GM19438 (cell line): Measurements from ENCODE around the gene LRRC66.
A peak's percentile ranks its signal among the peaks of the same experiment; 100 is the strongest.

Source experiments
- ATAC-seq: cut with Tn5 transposase; IDR thresholded peaks from one replicate; pipeline ENCODE4 v1.9.1; 2021; ENCODE audit warnings: low read depth; ENCODE audit not compliant: unreplicated experiment

LRRC66 gene, protein sequence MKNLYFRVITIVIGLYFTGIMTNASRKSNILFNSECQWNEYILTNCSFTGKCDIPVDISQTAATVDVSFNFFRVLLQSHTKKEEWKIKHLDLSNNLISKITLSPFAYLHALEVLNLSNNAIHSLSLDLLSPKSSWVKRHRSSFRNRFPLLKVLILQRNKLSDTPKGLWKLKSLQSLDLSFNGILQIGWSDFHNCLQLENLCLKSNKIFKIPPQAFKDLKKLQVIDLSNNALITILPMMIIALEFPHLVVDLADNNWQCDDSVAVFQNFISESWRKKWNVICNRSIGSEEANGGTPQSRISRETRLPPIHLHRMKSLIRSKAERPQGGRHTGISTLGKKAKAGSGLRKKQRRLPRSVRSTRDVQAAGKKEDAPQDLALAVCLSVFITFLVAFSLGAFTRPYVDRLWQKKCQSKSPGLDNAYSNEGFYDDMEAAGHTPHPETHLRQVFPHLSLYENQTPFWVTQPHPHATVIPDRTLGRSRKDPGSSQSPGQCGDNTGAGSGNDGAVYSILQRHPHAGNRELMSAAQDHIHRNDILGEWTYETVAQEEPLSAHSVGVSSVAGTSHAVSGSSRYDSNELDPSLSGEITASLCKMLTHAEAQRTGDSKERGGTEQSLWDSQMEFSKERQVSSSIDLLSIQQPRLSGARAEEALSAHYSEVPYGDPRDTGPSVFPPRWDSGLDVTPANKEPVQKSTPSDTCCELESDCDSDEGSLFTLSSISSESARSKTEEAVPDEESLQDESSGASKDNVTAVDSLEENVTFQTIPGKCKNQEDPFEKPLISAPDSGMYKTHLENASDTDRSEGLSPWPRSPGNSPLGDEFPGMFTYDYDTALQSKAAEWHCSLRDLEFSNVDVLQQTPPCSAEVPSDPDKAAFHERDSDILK

DNA sequence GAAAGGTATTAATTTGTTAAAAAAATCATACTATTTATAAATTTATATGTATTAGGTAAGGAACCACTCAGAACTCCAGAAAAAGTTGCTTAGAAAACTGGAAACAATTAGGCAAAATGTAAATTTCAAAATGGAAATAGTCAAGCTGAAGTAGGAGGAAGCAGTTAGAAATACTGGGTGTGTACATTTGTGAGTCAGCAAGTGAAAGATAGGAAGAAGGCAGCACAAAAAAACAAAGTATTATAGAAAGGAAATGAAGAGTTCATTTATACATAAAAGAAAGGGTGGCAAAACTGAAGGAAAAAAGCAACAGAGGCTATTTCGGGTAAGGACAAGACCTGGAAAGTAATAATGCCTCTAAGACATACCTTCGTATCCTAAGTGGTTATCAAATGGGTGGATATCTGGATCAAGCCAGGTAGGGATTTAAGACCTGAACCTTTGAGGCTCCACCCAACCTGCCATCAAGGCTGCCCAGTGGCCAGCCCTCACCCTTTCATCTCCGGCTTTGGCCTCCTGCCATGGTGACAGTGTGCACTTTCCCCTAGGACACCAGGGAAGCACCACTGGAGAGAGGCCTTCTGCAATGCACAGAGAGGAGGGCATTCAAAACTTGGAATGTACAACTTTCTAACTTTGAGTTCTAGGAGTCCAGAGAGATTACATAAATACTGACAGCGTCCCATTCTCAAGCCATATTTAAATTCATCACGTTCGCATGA, at the start of gene LRRC66:
LRRC66 (minus strand) TSS at position 428 of the 722 bp plus-strand sequence. CDS start 2,750 bp downstream, outside the sequence.
- no peak for ATAC-seq

DNA sequence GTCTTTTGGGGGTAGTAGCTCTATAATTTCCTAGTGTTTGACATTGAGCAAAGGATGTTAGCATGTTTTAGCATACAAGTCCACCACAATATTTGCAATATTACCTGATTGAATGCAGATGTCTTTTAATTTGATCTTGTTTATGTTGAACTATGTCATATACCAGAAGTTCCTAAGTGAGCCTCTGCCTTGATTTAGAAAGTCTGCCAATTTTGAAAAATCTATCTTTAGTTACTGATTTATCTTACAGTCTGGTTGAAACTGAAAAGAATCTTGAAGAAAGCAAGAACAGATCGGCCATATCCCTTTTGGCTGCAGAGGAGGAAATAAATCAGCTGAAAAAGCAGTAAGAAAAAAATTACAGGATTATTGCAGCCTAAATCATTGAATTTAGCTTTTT, 49.4 kb upstream of the LRRC66 start:
- ATAC-seq: no peak

DNA sequence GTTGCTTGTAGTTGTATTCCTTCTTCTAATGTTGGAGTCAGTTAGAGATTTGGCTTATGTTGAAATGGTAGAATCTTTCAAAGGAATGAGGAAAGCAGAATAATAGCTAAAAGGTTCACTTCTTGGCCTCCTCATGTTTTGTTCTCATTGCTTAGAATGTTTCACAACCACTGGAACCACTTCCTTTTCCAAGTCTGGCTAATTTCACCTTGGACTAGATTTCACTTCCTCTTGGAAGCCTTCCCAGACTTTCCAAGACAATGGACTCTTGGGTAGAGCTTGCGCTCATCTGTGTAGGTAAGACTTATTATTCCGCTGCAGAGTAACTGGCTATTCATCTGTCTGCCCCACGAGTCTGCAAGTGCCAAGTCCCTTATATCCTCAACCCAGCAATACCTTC, 39.2 kb upstream of the LRRC66 start:
- ATAC-seq: no peak

DNA sequence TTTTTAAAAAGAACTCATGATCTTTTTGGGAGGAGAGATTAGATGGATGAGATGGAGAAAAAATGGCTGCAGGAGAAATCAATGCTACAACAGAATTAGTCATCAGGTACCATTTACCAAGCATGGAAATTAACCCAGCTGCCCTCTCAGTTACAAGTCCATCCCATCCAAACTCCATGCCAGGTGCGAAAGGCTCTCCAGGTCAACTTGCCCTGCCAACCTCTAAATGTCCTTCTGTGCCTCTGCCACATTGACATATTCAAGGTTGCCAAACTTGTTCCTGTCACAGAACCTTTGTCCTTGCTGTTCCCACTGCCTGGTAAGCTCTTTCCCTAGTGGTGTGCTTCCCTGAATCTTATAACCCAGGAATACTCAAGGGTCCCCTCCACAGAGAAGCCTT, 38.1 kb upstream of the LRRC66 start:
- no peak for ATAC-seq

DNA sequence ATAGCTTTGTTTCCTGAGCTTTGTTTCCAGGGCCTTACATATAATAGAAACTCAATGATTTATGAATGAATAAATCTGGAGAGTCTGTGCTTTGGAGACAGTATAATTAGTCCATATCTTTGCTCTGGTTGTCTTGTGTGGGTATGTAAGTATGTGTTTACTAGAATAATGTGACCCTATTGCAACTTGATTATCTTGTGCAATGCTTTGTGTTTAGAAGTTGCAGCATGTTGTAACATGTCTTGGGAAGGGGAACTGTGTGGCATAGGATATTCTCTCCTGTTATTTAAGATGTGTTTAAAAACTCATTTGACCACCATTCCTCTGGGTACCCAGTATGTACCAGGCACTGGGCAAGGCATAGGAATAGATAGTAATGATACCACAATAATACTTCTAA, 37.0 kb upstream of the LRRC66 start:
- no peak for ATAC-seq

DNA sequence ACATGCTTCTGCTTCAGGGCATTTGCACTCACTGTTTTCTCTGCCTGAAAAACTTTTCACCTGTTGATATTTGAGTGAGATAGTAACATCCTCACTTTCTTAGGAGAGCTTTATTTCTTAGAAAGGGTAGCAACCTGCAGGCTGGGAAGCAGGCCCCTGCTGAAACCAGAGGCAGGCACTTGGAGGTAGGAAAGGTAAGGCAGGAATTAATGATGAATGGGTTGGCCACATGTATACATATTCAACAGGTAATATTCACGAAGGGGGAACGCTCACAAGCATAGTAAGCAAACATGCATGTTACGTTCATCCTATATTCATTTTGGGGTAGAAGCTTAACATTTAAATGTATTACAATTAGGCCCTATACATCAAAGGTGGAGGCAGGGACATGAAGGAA, 34.1 kb upstream of the LRRC66 start:
- no peak for ATAC-seq

DNA sequence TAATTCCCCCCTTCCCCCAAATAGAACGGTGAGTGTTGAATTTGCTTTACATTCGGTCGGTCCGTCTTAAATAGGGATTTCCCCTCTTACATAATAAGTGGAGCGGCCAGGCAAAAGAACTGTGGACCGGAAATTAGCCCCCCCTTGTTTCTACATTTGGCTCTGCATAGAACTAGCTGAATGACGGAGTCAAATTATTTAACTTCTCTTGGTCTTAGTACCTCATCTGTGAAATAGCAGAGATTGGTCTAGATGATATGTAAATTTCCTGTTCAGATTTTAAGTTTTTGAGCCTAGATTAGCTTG, 32.3 kb upstream of the LRRC66 start:
- ATAC-seq: peak; percentile 52

DNA sequence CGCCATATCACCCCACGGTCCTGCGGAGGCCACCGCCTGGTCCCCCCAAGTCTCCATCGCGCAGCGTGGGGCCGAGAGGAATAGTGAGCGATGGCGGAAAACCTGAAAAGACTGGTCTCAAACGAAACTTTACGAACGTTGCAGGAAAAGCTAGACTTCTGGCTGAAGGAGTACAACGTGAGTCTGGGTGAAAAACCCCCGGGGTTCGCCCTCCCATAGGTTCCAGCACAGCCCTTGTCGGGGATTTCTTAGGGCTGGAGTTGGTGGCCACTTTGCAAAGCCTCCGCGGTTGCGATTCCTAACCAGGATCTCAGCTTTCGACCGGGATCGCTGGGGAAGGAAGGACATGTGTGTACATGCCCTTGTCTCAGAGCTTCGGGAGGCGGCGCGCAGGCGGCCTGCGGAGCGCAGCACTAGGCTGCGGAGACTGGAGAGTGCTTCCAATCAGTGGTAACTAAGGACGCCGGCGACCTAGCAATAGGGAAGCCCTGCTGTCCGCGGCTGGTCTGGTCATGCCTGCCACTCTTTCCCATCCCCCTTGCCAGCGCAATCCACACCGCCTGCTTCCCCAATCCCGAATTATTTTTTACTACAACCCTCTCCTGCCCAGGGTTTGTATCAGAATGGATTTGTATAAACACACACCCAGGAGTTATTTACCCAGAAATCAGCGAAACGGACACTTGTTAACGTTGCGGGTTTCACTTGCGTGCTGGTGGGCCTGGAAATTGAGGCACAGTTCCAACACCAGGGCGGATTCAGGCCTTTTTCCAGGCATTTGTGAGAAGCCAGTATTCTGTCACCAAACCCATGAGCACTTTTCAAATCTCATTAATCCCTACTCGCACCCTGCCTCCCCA, 31.7 kb upstream of the LRRC66 start:
- ATAC-seq: peak; percentile 79

DNA sequence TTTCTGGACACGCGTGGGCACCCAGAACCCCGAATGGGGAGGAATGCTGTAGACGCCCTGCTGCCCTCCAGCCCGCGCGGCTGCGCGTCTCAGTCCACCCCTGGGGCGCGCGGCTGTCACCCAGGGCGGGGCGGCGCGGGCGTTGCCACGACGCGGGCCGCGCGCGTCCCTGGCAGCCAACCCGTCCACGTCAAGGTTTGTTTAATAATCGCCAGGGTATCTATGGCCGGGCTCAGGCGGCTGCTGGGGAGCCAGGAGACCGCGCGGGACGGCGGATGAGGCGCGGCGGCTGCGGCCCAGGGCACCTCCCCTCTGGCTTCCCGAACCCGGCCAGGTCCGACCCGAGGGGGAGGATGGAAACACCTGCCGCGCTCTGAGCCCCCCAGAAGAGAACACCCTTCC, 31.1 kb upstream of the LRRC66 start, which contains the start of gene SPATA18:
SPATA18 (plus strand) TSS at position 92 of the 402 bp plus-strand sequence. CDS start 401 bp downstream, outside the sequence.
- peak; percentile 41 for ATAC-seq

DNA sequence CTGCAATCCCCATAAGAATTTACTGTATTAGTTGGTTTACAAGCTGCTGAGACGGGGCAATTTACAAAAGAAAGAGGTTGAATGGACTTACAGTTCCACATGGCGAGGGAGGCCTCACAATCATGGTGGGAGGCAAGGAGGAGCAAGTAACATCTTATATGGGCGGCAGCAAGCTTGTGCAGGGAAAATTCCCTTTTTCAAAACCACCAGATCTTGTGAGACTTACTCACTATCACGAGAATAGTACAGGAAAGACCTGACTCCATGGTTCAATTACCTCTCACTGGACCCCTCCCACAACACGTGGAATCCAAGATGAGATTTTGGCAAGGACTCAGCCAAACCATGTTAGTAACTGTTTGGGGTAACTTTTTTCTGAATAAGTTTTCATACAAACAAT, 29.1 kb upstream of the LRRC66 start:
- ATAC-seq: no peak

DNA sequence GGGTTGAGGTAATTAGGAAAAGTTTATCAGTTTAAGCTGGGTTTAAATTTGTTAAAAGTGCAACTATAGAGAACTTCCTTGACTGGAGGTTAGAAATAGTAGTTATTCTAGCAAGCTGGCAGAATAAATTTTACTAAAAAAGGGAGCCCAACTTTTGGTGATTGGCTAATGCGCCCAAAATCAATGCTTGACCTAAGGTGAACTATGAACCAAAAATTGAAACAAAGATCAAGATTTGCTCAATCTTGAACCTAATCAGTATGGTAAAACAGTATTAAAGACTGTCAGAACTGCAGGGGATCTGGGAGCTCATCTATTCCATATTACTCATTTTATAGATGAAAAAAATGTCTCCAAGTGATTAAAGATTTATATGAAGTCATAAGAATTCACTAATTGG, 24.9 kb upstream of the LRRC66 start:
- no peak for ATAC-seq

DNA sequence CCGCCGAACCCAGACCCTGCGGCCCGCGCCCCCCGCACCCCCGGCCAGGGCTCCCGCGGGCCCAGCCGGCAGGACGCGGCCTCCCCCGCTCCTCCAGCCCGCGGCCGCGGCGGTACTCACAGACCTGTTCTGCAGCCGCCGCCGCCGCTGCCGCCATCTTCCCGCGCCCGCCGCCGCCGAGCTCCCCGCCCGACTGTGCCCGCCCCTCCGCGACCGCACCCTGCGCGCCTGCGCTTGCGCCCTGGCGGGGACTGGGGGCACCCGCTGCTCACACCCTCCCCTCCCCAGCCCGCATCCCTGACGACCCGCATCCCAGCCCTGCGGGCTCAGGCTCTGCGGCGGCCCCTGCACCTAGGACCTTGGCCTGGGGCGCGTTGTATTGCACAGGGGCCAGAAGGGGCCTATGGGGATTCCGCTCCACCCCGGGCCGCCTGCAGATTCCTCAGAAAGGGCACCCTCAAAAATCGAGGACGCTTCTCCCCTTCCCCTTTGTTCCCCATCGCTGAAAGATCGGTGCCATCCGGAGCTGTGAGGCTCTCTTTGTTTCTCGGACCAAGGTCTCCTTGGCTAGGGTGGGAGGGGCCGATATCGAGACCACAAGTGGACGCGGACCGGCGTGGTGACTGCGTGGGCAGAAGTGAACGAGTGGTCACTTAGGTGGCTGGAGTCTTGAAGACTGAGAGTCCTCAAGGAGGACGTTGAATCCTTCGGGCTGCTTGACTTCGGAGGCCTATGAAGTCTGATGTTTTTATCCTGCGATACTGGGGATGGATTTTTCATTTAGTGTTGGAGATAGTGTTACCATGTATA, 18.1 kb upstream of the LRRC66 start, which contains the start of gene SGCB:
SGCB (minus strand) TSS at position 197 of the 810 bp plus-strand sequence; CDS start at position 157, 40 bp downstream.
- peak; percentile 94 for ATAC-seq

DNA sequence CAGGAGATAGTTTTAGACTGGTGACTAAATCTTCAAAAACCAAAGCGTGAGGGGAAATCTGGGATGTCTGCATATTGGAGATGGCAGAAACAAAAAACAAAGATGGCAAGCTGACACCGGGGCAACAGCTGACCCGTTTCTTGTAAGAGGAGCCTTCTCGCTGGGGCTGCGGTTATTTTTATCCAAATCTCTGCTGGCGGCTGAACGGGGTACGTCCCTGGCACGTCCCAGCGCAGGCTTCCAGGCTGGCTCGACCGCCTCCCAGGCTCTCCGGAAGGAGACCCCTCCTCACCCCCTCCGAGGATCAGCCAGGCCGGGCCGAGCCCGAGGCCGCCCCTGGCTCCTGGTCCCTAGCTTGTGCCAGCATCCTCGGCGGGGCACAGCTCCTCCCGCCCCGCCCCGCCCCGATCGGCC, 17.5 kb upstream of the LRRC66 start:
- ATAC-seq: peak; percentile 61

DNA sequence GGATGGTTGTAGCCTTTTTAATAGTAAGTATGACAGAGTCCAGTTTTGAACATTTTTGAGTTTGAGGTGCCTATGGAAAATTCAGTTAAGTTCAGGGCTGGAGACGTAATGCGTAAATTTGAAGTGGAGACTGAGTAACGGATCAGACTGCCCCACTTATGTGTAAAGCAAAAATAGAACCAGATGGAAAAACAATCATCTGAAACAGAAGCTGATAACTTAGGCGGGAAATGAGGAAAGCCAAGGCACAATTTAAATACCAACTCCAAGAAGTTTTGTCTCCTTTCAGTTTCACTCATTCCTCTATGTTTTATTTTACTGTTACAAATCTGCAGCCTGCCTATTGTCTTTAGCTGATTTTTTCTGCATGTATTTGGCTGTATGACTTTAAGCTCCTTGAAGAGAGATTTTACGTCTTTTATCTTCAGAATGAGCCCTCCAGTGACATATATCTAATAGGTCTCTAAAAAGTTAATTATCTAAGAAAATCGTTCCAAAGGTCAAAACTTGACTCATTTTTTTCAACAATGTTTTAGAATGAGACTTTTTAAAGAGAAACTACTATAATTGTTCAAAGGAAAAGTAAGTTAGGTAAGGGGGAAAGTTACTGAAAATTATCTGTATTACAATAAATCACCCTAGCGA, 16.8 kb upstream of the LRRC66 start:
- no peak for ATAC-seq

DNA sequence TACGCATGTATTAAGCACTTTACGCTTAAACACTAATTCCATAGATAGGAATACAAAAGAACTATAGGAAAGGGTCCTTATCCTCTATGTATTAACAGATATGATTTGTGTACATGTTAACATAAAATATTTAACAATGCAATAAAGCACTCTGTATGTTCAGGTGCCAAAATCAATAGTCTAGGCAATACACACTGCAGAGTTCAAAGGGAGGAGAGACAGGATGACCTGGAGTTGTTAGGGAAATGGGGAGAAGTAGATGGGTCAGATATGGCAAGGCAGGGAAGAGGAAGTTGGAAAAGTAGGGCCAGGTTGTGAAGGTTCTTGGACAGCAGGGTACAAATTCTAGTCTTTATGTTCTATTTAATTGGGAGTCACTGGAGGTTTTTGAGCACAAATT, 15.0 kb upstream of the LRRC66 start:
- ATAC-seq: no peak

DNA sequence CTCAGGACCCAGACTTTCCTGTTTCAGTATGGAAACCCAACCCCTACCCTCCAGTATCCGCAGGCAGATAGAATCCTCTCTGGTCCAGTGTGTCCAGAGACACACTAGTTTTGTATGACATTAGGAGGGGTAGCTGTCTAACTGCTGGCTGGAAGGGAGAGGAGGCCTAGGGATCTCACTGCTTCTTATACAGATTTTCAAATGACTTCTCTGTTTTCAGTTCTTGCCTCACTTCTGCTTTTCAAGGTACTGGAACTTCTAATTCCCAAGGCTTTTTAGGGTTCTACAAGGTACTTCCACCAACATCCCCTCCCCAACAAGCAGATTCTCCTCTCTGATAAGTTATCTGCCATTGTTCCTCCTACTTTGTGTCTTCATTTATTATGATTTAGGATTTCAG, 11.8 kb upstream of the LRRC66 start:
- no peak for ATAC-seq

DNA sequence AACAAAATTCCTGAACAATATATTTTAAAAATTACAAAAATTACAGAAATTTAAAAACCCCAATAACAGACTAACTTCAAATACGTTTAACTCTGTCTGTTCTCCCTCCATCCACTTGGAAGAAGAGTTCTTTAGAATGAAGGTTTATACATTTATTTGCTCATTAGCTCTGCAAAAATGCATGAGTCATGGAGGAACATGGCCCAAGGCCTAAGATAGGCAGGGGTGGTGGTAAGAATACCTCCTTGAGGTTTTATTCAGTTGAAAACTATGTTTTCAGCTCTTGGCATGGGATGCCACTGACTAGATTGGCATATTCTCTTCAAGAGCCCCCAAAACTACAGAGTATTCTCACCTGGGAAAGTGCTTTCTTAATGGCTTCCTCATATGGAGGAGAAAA, 8.8 kb upstream of the LRRC66 start:
- ATAC-seq: no peak

DNA sequence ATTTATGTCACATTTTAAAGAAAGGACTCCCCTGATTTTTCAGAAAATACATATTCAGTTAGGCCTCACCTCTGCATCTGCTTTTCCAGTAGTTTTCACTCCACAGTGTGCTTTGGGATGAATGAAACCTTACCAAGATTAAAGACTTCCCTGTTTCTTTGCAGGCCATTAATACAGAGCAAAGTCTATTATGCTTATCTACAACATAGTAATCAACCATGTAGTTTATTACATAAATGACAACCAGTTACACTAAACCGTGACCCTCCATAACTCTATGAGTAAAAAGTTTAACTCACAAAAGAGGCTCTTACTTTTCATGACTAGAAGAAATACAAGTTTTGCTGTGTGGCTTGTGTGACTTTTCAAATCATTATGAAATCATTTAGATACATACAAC, 2.3 kb downstream of the LRRC66 start:
- no peak for ATAC-seq

DNA sequence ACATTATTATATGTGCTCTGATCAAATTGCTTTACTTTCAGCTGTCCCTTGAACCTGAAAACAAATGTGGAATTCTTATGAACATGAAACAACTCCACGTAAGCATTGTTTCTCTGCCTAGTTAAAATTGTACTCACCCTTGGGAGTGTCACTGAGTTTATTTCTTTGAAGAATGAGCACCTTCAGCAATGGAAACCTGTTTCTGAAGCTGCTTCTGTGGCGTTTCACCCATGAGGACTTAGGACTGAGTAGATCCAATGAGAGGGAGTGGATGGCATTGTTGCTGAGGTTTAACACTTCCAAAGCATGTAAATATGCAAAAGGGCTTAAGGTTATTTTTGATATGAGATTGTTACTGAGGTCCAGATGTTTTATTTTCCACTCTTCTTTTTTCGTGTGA, 3.2 kb downstream of the LRRC66 start:
- no peak for ATAC-seq
